Measurements from ENCODE around the gene SDC1.
"Not testable (repeated sequence)": the region's sequence is repeated elsewhere in the genome, so short reads cannot be mapped to it uniquely, and the experiment has no call there.

SDC1 gene

GRCh38 chr2:20196657-20197161, 28.2 kb downstream of the SDC1 start:
- no peak for DNase-seq (ENCODE audit: low spot score)

GRCh38 chr2:20196053-20196656, 28.8 kb downstream of the SDC1 start:
- DNase-seq (ENCODE audit: low spot score): no peak

GRCh38 chr2:20195431-20196033, 29.4 kb downstream of the SDC1 start:
- no peak for DNase-seq (ENCODE audit: low spot score)

GRCh38 chr2:20195016-20195411, 29.9 kb downstream of the SDC1 start:
- DNase-seq (ENCODE audit: low spot score): not testable (repeated sequence)

- no peak for DNase-seq (ENCODE audit: low spot score)
Measured at GRCh38 chr2:20194097-20195015, 30.6 kb downstream of the SDC1 start.

GRCh38 chr2:20193185-20193584, 31.7 kb downstream of the SDC1 start:
- no peak for DNase-seq (ENCODE audit: low spot score)

GRCh38 chr2:20192781-20193180, 32.1 kb downstream of the SDC1 start:
- no peak for DNase-seq (ENCODE audit: low spot score)

GRCh38 chr2:20191714-20192569, 33.0 kb downstream of the SDC1 start:
- DNase-seq (ENCODE audit: low spot score): no peak

- no peak for DNase-seq (ENCODE audit: low spot score)
Measured at GRCh38 chr2:20190876-20191713, 33.8 kb downstream of the SDC1 start.

- DNase-seq (ENCODE audit: low spot score): no peak
Measured at GRCh38 chr2:20190170-20190569, 34.8 kb downstream of the SDC1 start.

GRCh38 chr2:20189299-20189931, 35.5 kb downstream of the SDC1 start:
- DNase-seq (ENCODE audit: low spot score): no peak

GRCh38 chr2:20188851-20189250, 36.1 kb downstream of the SDC1 start:
- no peak for DNase-seq (ENCODE audit: low spot score)

GRCh38 chr2:20188201-20188600, 36.7 kb downstream of the SDC1 start:
- no peak for DNase-seq (ENCODE audit: low spot score)

- no peak for DNase-seq (ENCODE audit: low spot score)
Measured at GRCh38 chr2:20187331-20187730, 37.6 kb downstream of the SDC1 start.

- no peak for DNase-seq (ENCODE audit: low spot score)
Measured at GRCh38 chr2:20186855-20187187, 38.1 kb downstream of the SDC1 start.

GRCh38 chr2:20186078-20186854, 38.7 kb downstream of the SDC1 start:
- DNase-seq (ENCODE audit: low spot score): no peak

- no peak for DNase-seq (ENCODE audit: low spot score)
Measured at GRCh38 chr2:20185176-20186022, 39.5 kb downstream of the SDC1 start.

- no peak for DNase-seq (ENCODE audit: low spot score)
Measured at GRCh38 chr2:20184067-20184938, 40.6 kb downstream of the SDC1 start.

Measured in left forelimb (tissue), 1 donor.